T47D (cell line): ENCODE data around the gene AK2.
"Not testable (repeated sequence)": the region's sequence is repeated elsewhere in the genome, so short reads cannot be mapped to it uniquely, and the experiment has no call there.

ENCODE experiments used
- DNase-seq, 2 experiments: peaks; one replicate each; pipeline versions ENCODE4 v3.0.0 to v3.0.0-alpha.2; 2011 to 2012; ENCODE audit warnings: low read depth in 1 of 2, low spot score in 1 of 2
- JUND ChIP-seq: IDR thresholded peaks from 2 replicates; pipeline ENCODE4 v1.6.1; 2012; ENCODE audit warnings: low read depth
- in situ Hi-C: cut with HindIII; loops from 2 replicates; pipeline ENCODE4 v1.10.0; 2016; ENCODE audit warnings: low sequenced_read_pairs, low pct_unique_long_range_greater_than_20kb

Gene AK2

DNA sequence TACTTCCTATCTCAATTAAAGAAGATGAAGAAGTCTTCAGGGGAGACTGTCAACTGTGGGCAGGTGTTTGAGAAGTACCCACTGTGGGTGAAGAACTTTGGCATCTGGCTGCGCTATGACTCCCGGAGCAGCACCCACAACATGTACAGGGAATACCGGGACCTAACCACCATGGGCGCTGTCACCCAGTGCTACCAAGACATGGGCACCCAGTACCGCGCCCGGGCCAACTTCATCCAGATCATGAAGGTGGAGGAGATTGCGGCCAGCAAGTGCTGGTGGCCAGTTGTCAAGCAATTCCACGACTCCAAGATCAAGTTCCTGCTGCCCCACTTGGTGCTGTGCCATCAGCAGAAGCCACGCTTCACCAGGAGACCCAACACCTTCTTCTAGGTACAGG lies 56.6 kb downstream of the AK2 start:
- no peak for DNase-seq
- in situ Hi-C loops = no loop called here
- no peak for TF ChIP-seq JUND

DNA sequence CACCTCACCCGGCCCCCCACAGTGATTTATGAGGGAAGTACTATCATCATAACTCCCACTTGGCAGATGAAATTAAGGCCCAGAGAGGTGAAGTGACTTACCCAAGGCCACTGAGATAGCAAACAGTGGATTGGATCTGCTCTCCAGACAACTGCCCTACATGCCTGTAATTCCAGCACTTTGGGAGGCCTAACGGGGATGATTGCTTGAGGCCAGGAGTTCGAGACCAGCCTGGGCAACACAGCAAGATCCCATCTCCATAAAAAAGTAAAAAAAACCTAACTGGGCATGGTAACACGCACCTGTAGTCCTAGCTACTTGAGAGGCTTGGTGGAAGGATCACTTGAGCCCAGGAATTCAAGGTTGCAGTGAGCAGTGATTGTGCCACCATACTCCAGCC lies 57.8 kb downstream of the AK2 start:
- TF ChIP-seq JUND = no peak
- no peak for DNase-seq
- in situ Hi-C loops = no loop called here

DNA sequence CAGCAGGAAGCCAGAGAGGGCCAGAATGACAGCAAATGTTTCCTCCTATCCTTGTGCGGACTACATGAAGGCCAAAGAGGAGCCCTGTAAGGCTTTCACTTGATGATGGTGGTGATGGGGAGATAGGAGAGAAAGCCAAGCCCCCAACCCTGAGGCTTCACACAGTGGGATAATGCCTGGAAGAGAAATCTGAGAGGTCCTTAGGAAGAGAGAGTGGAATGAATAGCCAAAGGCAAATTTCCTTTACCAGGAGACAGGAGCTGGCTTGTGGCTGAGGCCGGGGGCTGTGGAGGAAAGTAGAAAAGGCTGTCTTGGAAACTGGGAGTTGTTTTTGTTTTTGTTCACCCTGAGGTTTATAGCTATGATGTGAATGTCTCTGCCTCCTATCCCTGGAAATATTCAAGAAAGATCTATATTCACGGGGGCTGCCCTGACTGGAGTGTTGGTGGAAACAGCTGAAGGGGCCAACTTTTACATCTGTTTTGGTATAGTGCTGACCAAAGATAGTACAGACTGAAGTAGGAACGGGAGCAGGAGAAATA lies 59.1 kb downstream of the AK2 start:
- in situ Hi-C loops = no loop called here
- TF ChIP-seq JUND = no peak
- no peak for DNase-seq

GRCh38 chr1:32975055-32975454 lies 61.6 kb downstream of the AK2 start:
- DNase-seq, in situ Hi-C loops: not testable (repeated sequence)

GRCh38 chr1:32973458-32973857 lies 63.2 kb downstream of the AK2 start:
- in situ Hi-C loops, DNase-seq: not testable (repeated sequence)

DNA sequence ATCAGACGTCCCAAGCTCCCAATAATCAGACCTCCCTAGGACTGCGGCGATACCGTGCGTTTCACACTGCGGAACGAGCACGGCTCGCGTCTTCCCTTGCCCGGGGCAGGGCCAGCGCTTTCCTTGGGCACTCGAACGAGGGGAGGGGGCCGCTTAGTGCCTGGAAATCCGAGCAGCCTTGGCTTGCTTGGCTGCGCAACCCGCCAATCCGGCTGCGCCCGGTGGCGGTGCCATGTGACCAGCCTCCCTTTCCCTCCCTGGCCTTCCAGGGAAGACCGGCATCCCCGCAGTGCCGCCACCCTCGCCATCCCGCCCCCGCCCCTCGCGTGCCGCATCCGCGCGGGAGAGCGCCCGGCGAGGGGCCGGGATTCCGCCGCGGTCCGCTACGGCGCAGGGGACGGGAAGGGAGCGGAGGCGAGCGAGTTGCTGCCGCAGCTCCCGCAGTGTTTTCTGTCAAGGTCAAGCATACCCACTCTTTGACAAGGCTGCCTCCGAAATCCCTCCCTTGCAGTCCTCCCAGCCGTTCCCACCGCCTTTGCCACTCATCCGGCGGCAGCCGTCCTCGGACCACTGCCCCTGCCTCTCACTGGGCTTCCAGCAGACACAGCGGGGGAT lies 63.8 kb downstream of the AK2 start:
- in situ Hi-C loops = no loop called here
- TF ChIP-seq JUND = no peak
- peak; percentile 60 to 75 for DNase-seq

DNA sequence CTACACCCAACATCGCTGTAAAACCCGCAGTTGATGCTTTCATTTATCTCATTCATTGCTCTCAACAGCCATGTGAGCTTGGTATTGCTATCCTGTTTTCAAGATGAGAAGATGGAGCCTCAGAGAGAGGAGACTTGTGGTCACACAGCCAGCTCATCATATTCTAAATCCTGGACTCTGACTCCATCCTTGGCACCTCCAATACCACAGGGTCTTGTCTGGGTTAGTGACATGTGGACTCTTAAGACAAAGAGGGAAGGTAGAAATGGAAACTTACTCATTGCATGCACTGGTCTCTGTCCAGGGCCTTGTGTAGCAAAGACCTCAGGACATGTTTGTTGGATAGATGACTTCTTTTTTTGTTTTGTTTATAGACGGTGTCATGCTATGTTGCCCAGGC lies 65.1 kb downstream of the AK2 start:
- in situ Hi-C loops = no loop called here
- no peak for DNase-seq
- no peak for TF ChIP-seq JUND

DNA sequence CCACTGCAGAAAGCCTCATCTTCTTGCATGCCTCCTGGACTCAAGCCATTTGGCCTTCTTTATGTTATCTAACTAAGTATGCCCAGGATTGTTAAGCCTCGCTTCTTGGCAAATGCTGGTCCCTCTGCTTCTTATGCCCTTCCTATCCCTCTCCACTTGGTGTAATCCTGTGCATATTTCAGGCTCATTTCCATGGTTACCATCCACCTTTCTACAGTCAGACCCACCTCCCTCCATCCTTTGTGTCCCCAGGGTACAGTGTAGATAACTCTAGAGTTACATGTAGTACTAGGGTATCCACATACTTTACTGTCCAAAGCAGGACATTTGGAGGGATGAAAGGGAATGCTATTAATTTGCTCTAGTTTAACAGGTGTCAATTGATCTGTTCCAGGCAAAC lies 65.5 kb downstream of the AK2 start:
- in situ Hi-C loops = no loop called here
- TF ChIP-seq JUND = no peak
- DNase-seq = no peak

DNA sequence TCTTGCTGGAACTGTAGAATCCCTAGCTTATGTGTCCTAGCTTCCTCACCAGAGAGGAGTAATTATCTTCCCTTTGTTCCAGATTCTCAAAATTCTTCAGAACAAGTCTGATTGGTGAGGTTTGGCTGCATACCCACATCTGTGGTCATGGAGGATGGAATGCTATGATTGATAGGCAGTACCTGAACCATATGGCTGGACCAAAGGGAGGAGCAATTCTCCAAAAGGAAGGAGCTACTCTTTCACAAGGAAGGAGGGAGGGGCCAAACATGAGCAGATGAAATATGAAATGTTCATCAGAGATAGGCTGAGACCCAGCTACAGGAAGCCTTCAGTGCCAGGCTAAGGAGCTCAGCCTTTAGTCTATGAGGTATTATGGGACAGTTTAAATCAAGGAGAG lies 67.1 kb downstream of the AK2 start:
- DNase-seq = peak in 1 of 2 experiments; percentile 43
- in situ Hi-C loops = no loop called here
- no peak for TF ChIP-seq JUND

GRCh38 chr1:32967888-32968568 lies 68.7 kb downstream of the AK2 start:
- in situ Hi-C loops = no loop called here
- no peak for TF ChIP-seq JUND
- no peak for DNase-seq

GRCh38 chr1:32966900-32967299 lies 69.8 kb downstream of the AK2 start:
- no peak for TF ChIP-seq JUND
- in situ Hi-C loops = no loop called here
- no peak for DNase-seq

DNA sequence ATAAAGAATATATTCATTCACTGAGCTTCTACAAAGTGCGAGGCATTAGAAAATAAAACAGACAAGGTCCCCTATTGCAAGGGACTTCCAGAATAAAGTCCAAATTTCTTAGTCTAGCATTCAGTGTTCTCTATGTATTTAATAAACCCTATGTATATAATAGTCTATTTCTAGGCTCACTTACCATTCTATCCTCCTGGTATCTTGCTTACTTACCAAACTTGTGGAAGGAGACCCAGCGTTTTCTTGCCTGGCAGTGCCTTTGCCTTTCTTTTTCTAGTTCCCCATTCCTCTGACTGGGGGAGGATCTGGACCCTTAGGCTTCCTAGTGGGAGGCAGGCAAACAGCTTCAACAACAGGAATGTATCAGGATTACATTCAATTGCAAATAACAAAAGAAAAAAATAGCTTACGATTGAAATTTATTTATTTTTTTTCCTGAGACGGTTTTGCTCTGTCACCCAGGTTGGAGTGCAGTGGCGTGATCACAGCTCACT lies 71.4 kb downstream of the AK2 start:
- no peak for DNase-seq
- TF ChIP-seq JUND = no peak
- in situ Hi-C loops = no loop called here

DNA sequence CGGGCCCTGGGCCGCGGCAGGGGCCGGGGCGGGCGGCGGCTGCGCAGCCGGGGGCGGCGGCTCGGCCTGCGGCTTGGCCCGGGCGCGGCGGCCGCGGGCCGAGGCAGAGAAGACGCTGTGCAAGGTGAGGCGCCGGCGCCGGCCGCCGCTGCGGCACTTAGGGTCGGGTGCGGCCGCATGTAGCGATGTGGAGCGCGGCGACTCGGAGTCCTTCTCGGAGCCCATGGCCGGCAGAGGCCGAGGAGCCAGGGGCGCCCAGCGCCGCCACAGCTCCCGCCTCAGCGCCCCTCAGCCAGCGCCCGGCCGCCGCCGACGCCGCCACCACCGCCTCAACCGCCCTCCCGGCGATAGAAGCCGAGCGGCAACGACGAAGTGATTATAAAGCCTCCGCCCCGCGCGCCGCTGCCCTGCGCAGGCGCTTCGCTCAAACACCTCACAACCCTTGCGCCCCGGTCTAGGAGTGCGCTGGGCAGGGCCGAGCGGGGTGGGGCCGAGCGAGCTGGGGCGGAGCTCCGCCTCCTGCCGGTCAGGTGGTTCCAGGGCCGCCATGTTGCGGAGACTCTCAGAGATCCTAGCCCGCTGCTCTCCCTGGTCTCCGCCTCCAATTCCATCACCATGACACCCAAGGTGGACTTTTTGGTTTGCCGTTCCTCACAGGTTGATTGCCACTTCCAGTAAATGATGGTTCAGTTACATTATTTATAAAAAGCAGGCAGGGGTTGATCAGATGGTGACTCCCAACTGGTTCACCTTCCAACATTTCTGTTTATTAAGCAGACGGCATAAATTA lies 72.0 kb downstream of the AK2 start, which contains the start of gene RNF19B:
Gene RNF19B, minus strand, starts transcription at position 349 of the 790 bp plus-strand sequence. Its CDS starts 124 bp downstream, at position 225.
- no peak for TF ChIP-seq JUND
- DNase-seq = peak; percentile 93 to 94
- in situ Hi-C loops = no loop called here
